Kidney epithelial cell (primary cell): ENCODE measurements around the gene PNPLA2. TPM values are rescaled to one million over a fixed set of nuclear protein-coding genes. Genes with fewer than 3 reads are reported as not detected.

Source experiments
- DNase-seq: peaks from one replicate; pipeline ENCODE4 v3.0.0-alpha.2; 2010; ENCODE audit warnings: low read depth
- H3K27me3 ChIP-seq: 2 replicates; pipeline ENCODE4 v1.6.0; 2011; ENCODE audit warnings: low read length; ENCODE audit not compliant: control insufficient read depth, insufficient read depth
- H3K36me3 ChIP-seq: 2 replicates; pipeline ENCODE4 v1.5.1; 2011; ENCODE audit warnings: low read length; ENCODE audit not compliant: control insufficient read depth, insufficient read depth
- H3K4me3 ChIP-seq: 2 replicates; pipeline ENCODE4 v1.5.1; 2011; ENCODE audit warnings: low read depth, mild to moderate bottlenecking, control low read depth, low read length
- CTCF ChIP-seq: IDR thresholded peaks from 2 replicates; pipeline ENCODE4 v1.5.1; 2011; ENCODE audit warnings: mild to moderate bottlenecking, moderate library complexity, low read length, control low read depth, inconsistent platforms; ENCODE audit not compliant: insufficient read depth, poor library complexity, severe bottlenecking
- total RNA-seq: library from RNA; depleted of rRNA; stranded (reverse); fragments of >200 nt; gene quantifications from 2 replicates; pipeline ENCODE4 v1.2.3, GENCODE V29; 2015

Gene PNPLA2
- total RNA-seq, 1 donor from 2014 or later: 27.5 TPM

GRCh38 chr11:776561-777287 is 42.0 kb upstream of the PNPLA2 start:
- no peaks in the 10 kb centered on the region for H3K27me3 ChIP-seq
- no peak for TF ChIP-seq CTCF
- H3K36me3 ChIP-seq: peaks cover under 1% of the 10 kb centered on the region
- peak overlapping the region; percentile 80 for H3K4me3 ChIP-seq
- no peak for DNase-seq

- TF ChIP-seq CTCF: no peak
- Histone ChIP-seq H3K36me3 (no peaks in the 10 kb centered on the region), H3K27me3 (no peaks in the 10 kb centered on the region), H3K4me3 (peak within 1 kb of the TSS; percentile 80)
- DNase-seq: no peak
Observed at GRCh38 chr11:777288-778255, 41.1 kb upstream of the PNPLA2 start, which contains the start of gene GATD1. Gene GATD1, minus strand, starts transcription at chr11:777487. Its CDS starts 25 bp downstream, at chr11:777462.

GRCh38 chr11:778976-779954 is 39.4 kb upstream of the PNPLA2 start:
- no peak for DNase-seq
- no peak overlapping the region for H3K4me3 ChIP-seq
- no peaks in the 10 kb centered on the region for H3K27me3 ChIP-seq
- no peaks in the 10 kb centered on the region for H3K36me3 ChIP-seq
- TF ChIP-seq CTCF: no peak

- TF ChIP-seq CTCF: no peak
- H3K27me3 ChIP-seq: no peaks in the 10 kb centered on the region
- no peak overlapping the region for H3K4me3 ChIP-seq
- DNase-seq: no peak
- no peaks in the 10 kb centered on the region for H3K36me3 ChIP-seq
Observed at GRCh38 chr11:779955-780532, 38.7 kb upstream of the PNPLA2 start.
